Measurements from ENCODE around the gene SCFD1. TPM values are rescaled to one million over a fixed set of nuclear protein-coding genes. Genes with fewer than 3 reads are reported as not detected.

Gene SCFD1
- total RNA-seq, 2 experiments from 2014 or later = 52.6 to 56.5 TPM

DNA sequence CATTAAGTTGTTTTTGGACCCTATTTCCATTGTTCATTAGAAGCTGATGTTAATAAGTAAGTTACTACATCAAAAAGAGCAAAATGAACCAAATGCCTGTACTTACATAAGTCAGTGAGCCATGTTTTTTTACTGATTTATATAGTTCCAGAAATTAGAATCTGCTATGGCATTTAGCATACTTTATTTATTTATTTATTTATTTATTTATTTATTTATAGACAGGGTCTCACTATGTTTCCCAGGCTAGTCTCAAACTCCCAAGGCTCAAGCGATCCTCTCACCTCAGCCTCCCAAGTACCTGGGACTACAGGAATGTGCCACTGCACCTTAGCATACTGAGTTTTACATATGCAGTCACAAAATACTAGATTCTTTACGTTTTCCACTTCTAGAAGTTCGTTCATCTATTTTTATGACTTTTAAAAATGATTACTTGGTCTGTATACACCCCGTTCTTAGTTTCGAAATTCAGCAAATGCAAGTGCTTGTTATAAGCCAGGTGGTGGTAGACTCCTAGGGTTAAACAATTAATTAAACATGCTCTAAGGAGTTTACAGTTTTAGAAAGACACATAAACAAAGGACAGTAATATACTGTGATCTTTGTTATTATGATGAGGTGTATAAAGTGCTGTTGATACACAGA lies 69.8 kb downstream of the SCFD1 start:
- peaks cover 10% of the 10 kb centered on the region for H3K36me3 Mint-ChIP-seq
- no peak overlapping the region for H3K27ac Mint-ChIP-seq
- H3K27me3 Mint-ChIP-seq = no peaks in the 10 kb centered on the region
- H3K9me3 Mint-ChIP-seq = no peaks in the 10 kb centered on the region
- intact Hi-C loops (cut with micrococcal nuclease) = no loop called here
- no peak for DNase-seq
- POLR2A ChIA-PET = no interaction called here
- CTCF ChIA-PET = interaction anchor here (1.8 kb wide), 1 partner anchor 10 kb away, joined by 6 read pairs; no protein-coding TSS in a partner anchor
- H3K4me3 Mint-ChIP-seq = no peak overlapping the region
- H3K4me1 Mint-ChIP-seq (ENCODE audit: low read depth) = no peaks in the 10 kb centered on the region

GRCh38 chr14:30692669-30693068 lies 70.5 kb downstream of the SCFD1 start:
- Mint-ChIP-seq H3K4me1 (ENCODE audit: low read depth) (no peaks in the 10 kb centered on the region), H3K9me3 (no peaks in the 10 kb centered on the region), H3K4me3 (no peak overlapping the region), H3K27me3 (no peaks in the 10 kb centered on the region), H3K27ac (no peak overlapping the region), H3K36me3 (peaks cover 12% of the 10 kb centered on the region)
- no peak for DNase-seq
- intact Hi-C loops (cut with micrococcal nuclease) = no loop called here
- POLR2A ChIA-PET = no interaction called here
- CTCF ChIA-PET = interaction anchor here (0.9 kb wide), 1 partner anchor 10 kb away, joined by 3 read pairs; no protein-coding TSS in a partner anchor

DNA sequence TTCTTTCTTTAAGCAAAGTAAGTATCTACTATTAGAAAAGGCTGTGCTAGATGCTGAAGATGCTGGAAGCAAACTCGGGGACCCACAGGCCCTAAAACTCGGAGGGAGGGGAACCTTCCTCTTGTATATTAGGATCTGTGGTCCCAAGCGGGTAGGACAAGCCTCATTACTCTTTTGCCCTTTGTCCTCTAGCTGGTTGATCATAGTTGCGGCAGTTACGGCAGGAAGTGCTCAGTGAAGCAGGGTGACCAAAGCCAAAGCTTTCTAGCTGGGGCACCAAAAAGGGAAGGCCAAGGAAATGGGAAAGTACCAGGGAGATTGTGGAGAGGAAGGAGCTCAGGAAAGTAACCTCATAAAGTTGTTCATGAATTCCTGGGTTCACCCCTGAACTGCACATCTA lies 76.3 kb downstream of the SCFD1 start:
- Mint-ChIP-seq H3K27me3 (no peaks in the 10 kb centered on the region), H3K4me1 (ENCODE audit: low read depth) (no peaks in the 10 kb centered on the region), H3K9me3 (no peaks in the 10 kb centered on the region), H3K4me3 (no peak overlapping the region), H3K27ac (no peak overlapping the region), H3K36me3 (peaks cover 17% of the 10 kb centered on the region)
- no peak for DNase-seq
- CTCF ChIA-PET = no interaction called here
- POLR2A ChIA-PET = no interaction called here
- intact Hi-C loops (cut with micrococcal nuclease) = no loop called here

DNA sequence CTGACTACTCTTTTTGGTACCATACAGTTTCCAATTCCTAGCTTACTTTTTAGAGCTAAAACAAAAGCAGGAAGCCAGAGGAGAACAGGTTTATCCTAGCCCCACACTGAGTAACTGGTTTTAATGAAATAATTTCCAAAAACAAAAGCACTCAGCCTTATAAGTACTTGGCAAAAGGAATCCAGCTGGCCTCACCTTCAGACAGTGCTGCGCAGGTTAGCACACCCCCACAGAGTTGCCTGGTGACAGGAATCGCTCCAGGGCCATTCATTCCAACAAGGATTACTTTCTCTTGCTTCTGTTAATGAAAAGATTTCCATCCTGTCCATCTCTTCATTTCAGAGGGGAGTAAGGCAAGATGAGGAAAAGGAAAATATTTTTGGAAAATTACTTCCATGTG lies 84.6 kb downstream of the SCFD1 start:
- POLR2A ChIA-PET = no interaction called here
- DNase-seq = no peak
- Mint-ChIP-seq H3K27ac (no peak overlapping the region), H3K4me1 (ENCODE audit: low read depth) (no peaks in the 10 kb centered on the region), H3K4me3 (no peak overlapping the region), H3K36me3 (peaks cover 9% of the 10 kb centered on the region), H3K27me3 (no peaks in the 10 kb centered on the region), H3K9me3 (no peaks in the 10 kb centered on the region)
- CTCF ChIA-PET = interaction anchor here (0.7 kb wide), 1 partner anchor 172 kb away, joined by 3 read pairs; no protein-coding TSS in a partner anchor
- intact Hi-C loops (cut with micrococcal nuclease) = no loop called here

- H3K4me1 Mint-ChIP-seq (ENCODE audit: low read depth) = no peaks in the 10 kb centered on the region
Measured at GRCh38 chr14:30708157-30708556, 86.0 kb downstream of the SCFD1 start.

DNA sequence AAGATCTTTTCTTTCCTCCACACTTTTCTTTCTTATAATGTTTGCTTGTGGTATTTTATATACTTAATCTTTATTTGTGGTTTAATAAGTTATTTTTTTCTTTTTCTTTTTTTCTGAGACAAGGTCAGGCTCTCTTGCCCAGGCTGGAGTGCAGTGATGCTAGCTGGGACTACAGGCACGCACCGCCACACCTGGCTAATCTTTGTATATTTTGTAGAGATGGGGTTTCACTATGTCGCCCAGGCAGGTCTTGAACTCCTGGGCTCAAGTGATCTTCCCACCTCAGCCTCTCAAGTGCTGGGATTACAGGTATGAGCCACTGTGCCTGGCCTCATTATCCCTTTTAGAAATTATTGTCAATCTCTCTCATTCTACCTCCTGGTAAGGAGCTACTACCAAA lies 87.1 kb downstream of the SCFD1 start:
- intact Hi-C loops (cut with micrococcal nuclease) = no loop called here
- no peak for DNase-seq
- peaks cover 8% of the 10 kb centered on the region for H3K36me3 Mint-ChIP-seq
- H3K27ac Mint-ChIP-seq = no peak overlapping the region
- ChIA-PET CTCF (no interaction called here), POLR2A (no interaction called here)
- H3K27me3 Mint-ChIP-seq = no peaks in the 10 kb centered on the region
- H3K4me3 Mint-ChIP-seq = no peak overlapping the region
- H3K9me3 Mint-ChIP-seq = no peaks in the 10 kb centered on the region
- no peaks in the 10 kb centered on the region for H3K4me1 Mint-ChIP-seq (ENCODE audit: low read depth)

More at GRCh38 chr14:30708157-30708556, 86.0 kb downstream of the SCFD1 start:
- intact Hi-C loops (cut with micrococcal nuclease) = no loop called here
- H3K4me3 Mint-ChIP-seq = no peak overlapping the region
- no peaks in the 10 kb centered on the region for H3K27me3 Mint-ChIP-seq
- H3K27ac Mint-ChIP-seq = no peak overlapping the region
- peaks cover 8% of the 10 kb centered on the region for H3K36me3 Mint-ChIP-seq
- ChIA-PET CTCF (no interaction called here), POLR2A (no interaction called here)
- H3K9me3 Mint-ChIP-seq = no peaks in the 10 kb centered on the region
- DNase-seq = no peak

DNA sequence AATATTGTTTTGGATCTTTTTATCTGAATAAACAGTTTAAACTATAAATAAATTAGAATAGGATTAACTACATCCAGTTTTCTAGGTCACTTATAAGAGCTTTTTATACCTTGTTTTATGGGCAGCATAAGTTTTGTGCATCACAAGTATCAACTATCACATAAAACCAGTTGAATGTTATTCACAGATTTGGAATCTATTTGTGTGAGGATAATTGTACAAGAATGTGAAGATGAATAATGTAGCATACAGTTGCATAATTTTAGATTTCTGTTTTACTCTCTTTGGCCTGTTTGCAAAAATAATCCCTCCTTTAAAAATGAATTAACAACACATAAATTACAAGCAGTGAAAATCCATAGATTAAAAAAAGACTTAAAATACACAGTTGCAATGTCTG lies 88.8 kb downstream of the SCFD1 start:
- CTCF ChIA-PET = no interaction called here
- intact Hi-C loops (cut with micrococcal nuclease) = no loop called here
- Mint-ChIP-seq H3K36me3 (peaks cover 4% of the 10 kb centered on the region), H3K27me3 (no peaks in the 10 kb centered on the region), H3K4me1 (ENCODE audit: low read depth) (no peaks in the 10 kb centered on the region), H3K9me3 (no peaks in the 10 kb centered on the region), H3K4me3 (no peak overlapping the region), H3K27ac (no peak overlapping the region)
- no peak for DNase-seq
- POLR2A ChIA-PET = no interaction called here

DNA sequence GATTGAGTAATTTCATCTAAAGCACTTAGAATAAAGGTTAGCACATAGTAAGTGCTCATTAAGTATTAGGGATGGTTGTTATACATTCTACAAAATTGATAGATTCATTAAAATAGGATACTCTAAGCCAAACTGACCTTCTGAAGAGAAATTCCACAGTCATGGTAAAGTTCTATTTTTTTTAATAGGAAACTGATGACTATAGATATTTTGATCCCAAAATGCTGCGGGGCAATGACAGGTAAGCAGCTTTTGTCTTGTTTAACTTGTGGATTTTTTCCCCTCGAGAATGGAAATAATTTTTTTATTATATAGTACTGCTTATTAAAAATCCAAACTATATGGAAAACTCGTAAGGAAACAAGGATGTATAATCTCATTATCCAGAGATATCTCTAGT lies 97.0 kb downstream of the SCFD1 start:
- Mint-ChIP-seq H3K27me3 (no peaks in the 10 kb centered on the region), H3K27ac (no peak overlapping the region), H3K9me3 (no peaks in the 10 kb centered on the region), H3K36me3 (peaks cover 20% of the 10 kb centered on the region), H3K4me1 (ENCODE audit: low read depth) (no peaks in the 10 kb centered on the region), H3K4me3 (no peak overlapping the region)
- intact Hi-C loops (cut with micrococcal nuclease) = no loop called here
- DNase-seq = no peak
- CTCF ChIA-PET = no interaction called here
- POLR2A ChIA-PET = no interaction called here

GRCh38 chr14:30725763-30726162 lies 103.6 kb downstream of the SCFD1 start:
- CTCF ChIA-PET = no interaction called here
- H3K36me3 Mint-ChIP-seq = peaks cover 58% of the 10 kb centered on the region
- POLR2A ChIA-PET = no interaction called here
- no peak for DNase-seq
- intact Hi-C loops (cut with micrococcal nuclease) = no loop called here
- peaks cover 3% of the 10 kb centered on the region for H3K9me3 Mint-ChIP-seq
- no peaks in the 10 kb centered on the region for H3K4me1 Mint-ChIP-seq (ENCODE audit: low read depth)
- H3K27ac Mint-ChIP-seq = no peak overlapping the region
- H3K4me3 Mint-ChIP-seq = no peak overlapping the region
- no peaks in the 10 kb centered on the region for H3K27me3 Mint-ChIP-seq

GRCh38 chr14:30728471-30728870 lies 106.4 kb downstream of the SCFD1 start:
- intact Hi-C loops (cut with micrococcal nuclease) = no loop called here
- H3K4me1 Mint-ChIP-seq (ENCODE audit: low read depth) = no peaks in the 10 kb centered on the region
- POLR2A ChIA-PET = no interaction called here
- peaks cover 55% of the 10 kb centered on the region for H3K36me3 Mint-ChIP-seq
- H3K4me3 Mint-ChIP-seq = no peak overlapping the region
- no peak for DNase-seq
- H3K9me3 Mint-ChIP-seq = peaks cover 3% of the 10 kb centered on the region
- H3K27me3 Mint-ChIP-seq = no peaks in the 10 kb centered on the region
- CTCF ChIA-PET = no interaction called here
- H3K27ac Mint-ChIP-seq = no peak overlapping the region

GRCh38 chr14:30737916-30738315 lies 115.8 kb downstream of the SCFD1 start:
- no peak for DNase-seq
- intact Hi-C loops (cut with micrococcal nuclease) = no loop called here
- Mint-ChIP-seq H3K4me3 (no peak overlapping the region), H3K9me3 (no peaks in the 10 kb centered on the region), H3K27me3 (no peaks in the 10 kb centered on the region), H3K4me1 (ENCODE audit: low read depth) (no peaks in the 10 kb centered on the region), H3K36me3 (peaks cover 18% of the 10 kb centered on the region), H3K27ac (no peak overlapping the region)
- POLR2A ChIA-PET = no interaction called here
- CTCF ChIA-PET = no interaction called here

GRCh38 chr14:30738978-30739377 lies 116.9 kb downstream of the SCFD1 start:
- intact Hi-C loops (cut with micrococcal nuclease) = no loop called here
- no peak for DNase-seq
- Mint-ChIP-seq H3K27ac (no peak overlapping the region), H3K27me3 (no peaks in the 10 kb centered on the region), H3K4me3 (no peak overlapping the region), H3K4me1 (ENCODE audit: low read depth) (no peaks in the 10 kb centered on the region), H3K36me3 (peaks cover 13% of the 10 kb centered on the region), H3K9me3 (no peaks in the 10 kb centered on the region)
- POLR2A ChIA-PET = no interaction called here
- CTCF ChIA-PET = no interaction called here

- H3K36me3 Mint-ChIP-seq = no peaks in the 10 kb centered on the region
- no peak overlapping the region for H3K27ac Mint-ChIP-seq
- no peak for DNase-seq
- POLR2A ChIA-PET = no interaction called here
- peaks cover 3% of the 10 kb centered on the region for H3K27me3 Mint-ChIP-seq
- no peak overlapping the region for H3K4me3 Mint-ChIP-seq
- H3K9me3 Mint-ChIP-seq = no peaks in the 10 kb centered on the region
- CTCF ChIA-PET = no interaction called here
- intact Hi-C loops (cut with micrococcal nuclease) = no loop called here
- no peaks in the 10 kb centered on the region for H3K4me1 Mint-ChIP-seq (ENCODE audit: low read depth)
Measured at GRCh38 chr14:30748343-30748742, 126.2 kb downstream of the SCFD1 start.

All from activated CD4-positive, alpha-beta memory T cell treated with anti-CD3 and anti-CD28 coated beads for 36 hours (primary cell).